ENCODE data around the gene SNX33. TPM values are rescaled to one million over a fixed set of nuclear protein-coding genes. Genes with fewer than 3 reads are reported as not detected.

Gene SNX33
- total RNA-seq, 3 donors from 2014 or later (not counting 1 experiment from before 2014, with no cell fraction given) = 2.5 to 5.6 (median 5.1) TPM

DNA sequence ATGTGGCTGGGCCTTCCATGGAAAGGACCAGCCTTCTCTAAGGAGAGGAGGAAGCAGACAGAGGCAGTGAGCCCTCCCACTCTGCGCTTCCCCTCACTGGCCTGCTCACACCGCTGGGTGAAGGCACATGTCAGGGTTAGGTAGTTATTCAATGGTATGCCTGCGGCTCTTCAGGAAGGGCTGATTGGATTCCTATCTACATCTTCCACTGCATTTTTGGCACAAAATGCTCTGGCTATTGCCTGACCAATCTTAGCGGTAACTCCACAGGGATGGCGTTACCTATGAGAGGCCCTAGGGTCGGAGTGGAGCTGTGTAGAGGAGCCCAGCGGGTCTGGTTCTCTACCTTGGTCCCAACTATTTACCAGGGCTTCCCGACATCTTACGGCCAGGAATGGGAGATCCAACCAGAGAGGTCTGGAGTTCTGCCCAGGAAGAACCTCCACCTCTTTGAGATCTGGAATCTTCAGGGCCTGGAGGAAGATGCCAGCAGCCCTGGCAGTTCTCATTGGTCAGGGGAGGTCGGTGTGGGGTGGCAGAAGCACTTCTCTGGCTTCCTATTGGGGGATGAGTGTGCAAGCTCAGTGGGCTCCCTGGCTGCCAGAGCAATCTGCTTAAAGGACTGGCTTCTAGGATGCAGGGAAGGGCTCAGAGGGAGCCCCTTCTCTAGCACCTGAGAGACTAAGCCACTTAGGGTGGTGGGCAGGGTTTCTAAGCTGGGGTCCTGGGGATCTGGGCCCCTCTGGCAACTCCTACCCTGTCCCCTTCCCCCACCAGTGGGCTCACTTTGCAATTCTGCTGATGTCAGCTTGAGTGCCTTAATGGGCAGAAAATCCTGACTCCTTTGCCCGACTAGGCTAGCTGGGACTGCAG, 24.3 kb downstream of the SNX33 start:
- H3K4me3 ChIP-seq (ENCODE audit: low read length) = no peak overlapping the region
- WGBS (ENCODE audit: insufficient coverage) = 90% methylated on average over 11 of the region's 11 CpGs
- Mint-ChIP-seq H3K9me3 (no peaks in the 10 kb centered on the region), H3K27me3 (ENCODE audit: low read depth in 2 of 2) (no peaks in the 10 kb centered on the region), H3K27ac (no peak overlapping the region), H3K4me3 (no peak overlapping the region), H3K4me1 (no peaks in the 10 kb centered on the region), H3K36me3 (no peaks in the 10 kb centered on the region)
- no peak for ATAC-seq
- intact Hi-C loops (cut with micrococcal nuclease) = no loop called here
- H3K36me3 ChIP-seq (ENCODE audit: control insufficient read depth, insufficient read depth, low read length) = no peaks in the 10 kb centered on the region
- DNase-seq = no peak
- no peaks in the 10 kb centered on the region for H3K4me1 ChIP-seq (ENCODE audit: control insufficient read depth, insufficient read depth, low read length)
- H3K27me3 ChIP-seq (ENCODE audit: control insufficient read depth, insufficient read depth, low read length) = no peaks in the 10 kb centered on the region
- no peaks in the 10 kb centered on the region for H3K9me3 ChIP-seq (ENCODE audit: control insufficient read depth, insufficient read depth, low read length)
- TF ChIP-seq, protein P1, sequence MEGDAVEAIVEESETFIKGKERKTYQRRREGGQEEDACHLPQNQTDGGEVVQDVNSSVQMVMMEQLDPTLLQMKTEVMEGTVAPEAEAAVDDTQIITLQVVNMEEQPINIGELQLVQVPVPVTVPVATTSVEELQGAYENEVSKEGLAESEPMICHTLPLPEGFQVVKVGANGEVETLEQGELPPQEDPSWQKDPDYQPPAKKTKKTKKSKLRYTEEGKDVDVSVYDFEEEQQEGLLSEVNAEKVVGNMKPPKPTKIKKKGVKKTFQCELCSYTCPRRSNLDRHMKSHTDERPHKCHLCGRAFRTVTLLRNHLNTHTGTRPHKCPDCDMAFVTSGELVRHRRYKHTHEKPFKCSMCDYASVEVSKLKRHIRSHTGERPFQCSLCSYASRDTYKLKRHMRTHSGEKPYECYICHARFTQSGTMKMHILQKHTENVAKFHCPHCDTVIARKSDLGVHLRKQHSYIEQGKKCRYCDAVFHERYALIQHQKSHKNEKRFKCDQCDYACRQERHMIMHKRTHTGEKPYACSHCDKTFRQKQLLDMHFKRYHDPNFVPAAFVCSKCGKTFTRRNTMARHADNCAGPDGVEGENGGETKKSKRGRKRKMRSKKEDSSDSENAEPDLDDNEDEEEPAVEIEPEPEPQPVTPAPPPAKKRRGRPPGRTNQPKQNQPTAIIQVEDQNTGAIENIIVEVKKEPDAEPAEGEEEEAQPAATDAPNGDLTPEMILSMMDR (IDR thresholded peaks at IDR 0.05) = no peak
- no peak overlapping the region for H3K27ac ChIP-seq (ENCODE audit: low read length)

DNA sequence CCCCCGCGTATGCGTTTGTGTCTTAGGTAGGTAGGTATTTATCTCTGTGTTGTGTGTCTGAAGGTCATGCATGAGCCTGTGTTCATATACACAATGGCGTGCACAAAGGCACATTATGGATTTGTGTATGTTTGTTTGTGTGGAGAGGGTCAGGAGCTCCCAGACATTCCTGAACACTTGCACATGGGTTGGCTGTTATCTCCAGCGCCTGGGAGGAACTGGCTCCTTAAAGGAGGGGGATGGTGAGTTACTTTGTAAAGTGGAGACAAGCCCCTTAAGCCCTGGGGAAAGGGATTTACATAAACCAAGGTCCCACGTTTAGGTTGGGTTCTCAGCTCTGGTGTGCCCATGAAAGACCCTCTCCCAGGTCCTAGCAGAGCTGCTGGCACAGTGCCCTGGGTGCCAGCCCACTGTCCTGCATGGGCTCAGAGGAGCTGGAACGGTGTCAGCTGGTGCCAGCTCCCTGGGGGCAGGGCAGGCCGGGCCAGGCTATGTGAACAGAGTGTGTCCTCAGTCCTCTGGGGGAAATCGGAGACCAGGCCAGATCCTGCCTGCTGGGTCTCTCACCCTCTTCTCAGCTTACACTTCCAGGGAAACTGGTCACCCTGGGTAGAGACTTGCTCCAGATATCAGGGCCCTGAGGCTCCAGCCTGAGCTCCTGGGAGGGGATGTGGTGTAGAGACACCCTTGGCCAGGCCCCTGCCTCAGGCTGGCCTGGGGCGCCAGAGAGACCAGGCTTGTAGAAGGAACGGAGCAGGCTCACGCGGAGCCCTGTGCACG, 25.1 kb downstream of the SNX33 start:
- H3K27me3 Mint-ChIP-seq (ENCODE audit: low read depth in 2 of 2) = no peaks in the 10 kb centered on the region
- H3K9me3 Mint-ChIP-seq = no peaks in the 10 kb centered on the region
- Histone ChIP-seq H3K9me3 (ENCODE audit: control insufficient read depth, insufficient read depth, low read length) (no peaks in the 10 kb centered on the region), H3K27me3 (ENCODE audit: control insufficient read depth, insufficient read depth, low read length) (no peaks in the 10 kb centered on the region), H3K4me3 (ENCODE audit: low read length) (no peak overlapping the region), H3K36me3 (ENCODE audit: control insufficient read depth, insufficient read depth, low read length) (no peaks in the 10 kb centered on the region), H3K4me1 (ENCODE audit: control insufficient read depth, insufficient read depth, low read length) (no peaks in the 10 kb centered on the region), H3K27ac (ENCODE audit: low read length) (no peak overlapping the region)
- H3K27ac Mint-ChIP-seq = no peak overlapping the region
- 85% methylated on average over 14 of the region's 14 CpGs for WGBS (ENCODE audit: insufficient coverage)
- no peak overlapping the region for H3K4me3 Mint-ChIP-seq
- no peaks in the 10 kb centered on the region for H3K4me1 Mint-ChIP-seq
- DNase-seq (no peak), ATAC-seq (no peak)
- no peaks in the 10 kb centered on the region for H3K36me3 Mint-ChIP-seq
- TF ChIP-seq, protein P1 (IDR thresholded peaks at IDR 0.05) = no peak
- intact Hi-C loops (cut with micrococcal nuclease) = no loop called here

DNA sequence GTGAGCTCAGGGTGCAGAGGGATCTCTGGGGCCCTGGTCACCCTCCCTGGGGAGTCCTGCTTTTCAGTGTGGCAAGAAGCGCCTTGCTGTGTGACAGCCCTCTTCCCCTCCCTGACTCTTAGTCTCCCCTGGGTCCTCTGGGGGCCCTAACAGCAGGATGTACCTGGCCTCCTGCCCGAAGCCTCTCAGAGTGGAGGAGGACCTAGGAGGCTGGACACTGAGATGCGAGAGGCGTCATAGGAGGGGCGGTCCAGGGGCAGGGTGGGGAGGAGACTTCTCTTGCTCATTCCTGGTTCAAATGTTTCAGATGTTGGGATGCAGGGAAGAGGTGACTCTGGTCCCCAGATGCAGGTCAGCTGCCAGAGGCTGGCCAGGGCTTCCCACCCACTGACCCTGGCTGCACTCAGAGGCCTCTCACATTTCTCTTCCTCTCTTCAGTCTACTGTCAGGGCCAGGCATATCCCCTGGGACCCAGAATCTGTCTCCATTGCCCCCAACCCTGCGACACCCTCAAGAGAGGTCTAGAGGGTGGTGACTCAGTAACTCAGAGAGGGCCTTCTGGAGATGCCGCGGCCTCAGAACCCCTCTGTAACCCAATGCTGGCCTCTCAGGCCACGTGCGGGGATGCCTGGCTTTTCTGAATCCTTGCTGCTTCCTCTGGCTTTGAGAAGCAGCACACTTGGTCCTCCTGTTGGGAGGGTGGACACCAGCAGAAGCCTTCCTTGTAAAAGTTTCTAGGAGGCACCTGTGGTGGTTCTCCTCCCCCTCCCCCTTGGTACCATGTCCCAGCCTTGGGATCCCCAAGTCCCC, 25.9 kb downstream of the SNX33 start:
- Histone ChIP-seq H3K27me3 (ENCODE audit: control insufficient read depth, insufficient read depth, low read length) (no peaks in the 10 kb centered on the region), H3K27ac (ENCODE audit: low read length) (no peak overlapping the region), H3K36me3 (ENCODE audit: control insufficient read depth, insufficient read depth, low read length) (no peaks in the 10 kb centered on the region), H3K4me3 (ENCODE audit: low read length) (no peak overlapping the region), H3K4me1 (ENCODE audit: control insufficient read depth, insufficient read depth, low read length) (no peaks in the 10 kb centered on the region), H3K9me3 (ENCODE audit: control insufficient read depth, insufficient read depth, low read length) (no peaks in the 10 kb centered on the region)
- DNase-seq = no peak
- intact Hi-C loops (cut with micrococcal nuclease) = no loop called here
- H3K4me3 Mint-ChIP-seq = no peak overlapping the region
- no peaks in the 10 kb centered on the region for H3K4me1 Mint-ChIP-seq
- H3K9me3 Mint-ChIP-seq = no peaks in the 10 kb centered on the region
- H3K27me3 Mint-ChIP-seq (ENCODE audit: low read depth in 2 of 2) = peaks cover 0 to 2% of the 10 kb centered on the region in 2 donors
- no peaks in the 10 kb centered on the region for H3K36me3 Mint-ChIP-seq
- 92% methylated on average over 10 of the region's 10 CpGs for WGBS (ENCODE audit: insufficient coverage)
- H3K27ac Mint-ChIP-seq = no peak overlapping the region
- TF ChIP-seq, protein P1 (IDR thresholded peaks at IDR 0.05) = no peak
- no peak for ATAC-seq

Data from natural killer cell (primary cell).